Liver (tissue), 3 donors: Measurements from ENCODE around the gene CRYL1.

Experiments used
- CTCF ChIP-seq: fragments of 150-350 bp; IDR thresholded peaks from 2 replicates; pipeline ENCODE4 v1.5.1; 2017; ENCODE audit warnings: improper control_type of control experiment, low read depth, low read length; ENCODE audit not compliant: missing input control
- EGR1 ChIP-seq, 2 donors: IDR thresholded peaks; 2 replicates each; pipeline ENCODE4 v1.6.1; 2016 to 2018; ENCODE audit warnings: antibody characterized with exemption in 2 of 2, low read depth in 2 of 2
- GABPA ChIP-seq, 2 donors: IDR thresholded peaks in 1 of 2; conservative IDR thresholded peaks in 1 of 2; 2 replicates each; pipeline ENCODE4 v1.6.1; 2016; ENCODE audit warnings: antibody characterized with exemption in 2 of 2, mild to moderate bottlenecking in 1 of 2, moderate library complexity in 1 of 2
- YY1 ChIP-seq: IDR thresholded peaks from 2 replicates; pipeline ENCODE4 v1.6.1; 2016; ENCODE audit warnings: antibody characterized with exemption, mild to moderate bottlenecking
- ZBTB33 ChIP-seq: IDR thresholded peaks from 2 replicates; pipeline ENCODE4 v1.6.1; 2016; ENCODE audit warnings: antibody characterized with exemption
- donor health status: healthy.
- donor health status: healthy.

GRCh38 chr13:20521364-20522115 is 4.1 kb downstream of the CRYL1 start:
- TF ChIP-seq EGR1 (IDR thresholded peaks at IDR 0.05; ENCODE audit: low read depth in 2 of 2) (no peak), CTCF (no peak), GABPA (IDR thresholded peaks at IDR 0.05 in 1 of 2, conservative IDR thresholded peaks at IDR 0.05 in 1 of 2) (no peak), YY1 (peak; percentile 71), ZBTB33 (no peak)
